AG10803 (cell line): ENCODE measurements around the gene PGF.

ENCODE experiments used
- DNase-seq: peaks from one replicate; pipeline ENCODE4 v3.0.0; 2010; ENCODE audit warnings: low read depth
- H3K4me3 ChIP-seq: 2 replicates; pipeline ENCODE4 v1.5.1; 2011; ENCODE audit warnings: mild to moderate bottlenecking, low read length, control low read depth
- TF ChIP-seq, protein P1 (sequence below): conservative IDR thresholded peaks from 2 replicates; pipeline ENCODE4 v1.5.1; 2011; ENCODE audit warnings: mild to moderate bottlenecking, low read length, control low read depth, inconsistent platforms

The PGF gene

DNA sequence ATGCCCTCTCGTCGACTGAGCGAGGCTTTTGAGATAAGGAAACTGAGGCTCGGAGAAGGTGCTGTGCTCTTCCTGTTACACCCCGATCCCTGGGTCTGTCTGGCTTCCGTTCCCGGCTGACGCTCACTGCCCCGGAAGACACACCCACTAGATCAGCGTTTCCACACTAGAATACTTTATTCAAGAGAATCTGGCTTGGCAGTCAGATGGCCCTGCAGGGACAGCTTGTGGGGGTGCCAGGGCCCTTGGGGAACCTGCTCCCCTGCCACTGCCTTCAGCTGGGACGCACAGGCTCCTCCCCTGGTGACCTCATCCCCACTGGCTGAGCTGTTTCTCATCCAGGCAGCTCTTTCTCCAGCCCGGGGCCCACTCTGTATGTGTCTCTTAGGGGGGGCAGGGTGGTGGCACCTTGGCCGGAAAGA is 13.7 kb downstream of the PGF start:
- TF ChIP-seq, protein P1, sequence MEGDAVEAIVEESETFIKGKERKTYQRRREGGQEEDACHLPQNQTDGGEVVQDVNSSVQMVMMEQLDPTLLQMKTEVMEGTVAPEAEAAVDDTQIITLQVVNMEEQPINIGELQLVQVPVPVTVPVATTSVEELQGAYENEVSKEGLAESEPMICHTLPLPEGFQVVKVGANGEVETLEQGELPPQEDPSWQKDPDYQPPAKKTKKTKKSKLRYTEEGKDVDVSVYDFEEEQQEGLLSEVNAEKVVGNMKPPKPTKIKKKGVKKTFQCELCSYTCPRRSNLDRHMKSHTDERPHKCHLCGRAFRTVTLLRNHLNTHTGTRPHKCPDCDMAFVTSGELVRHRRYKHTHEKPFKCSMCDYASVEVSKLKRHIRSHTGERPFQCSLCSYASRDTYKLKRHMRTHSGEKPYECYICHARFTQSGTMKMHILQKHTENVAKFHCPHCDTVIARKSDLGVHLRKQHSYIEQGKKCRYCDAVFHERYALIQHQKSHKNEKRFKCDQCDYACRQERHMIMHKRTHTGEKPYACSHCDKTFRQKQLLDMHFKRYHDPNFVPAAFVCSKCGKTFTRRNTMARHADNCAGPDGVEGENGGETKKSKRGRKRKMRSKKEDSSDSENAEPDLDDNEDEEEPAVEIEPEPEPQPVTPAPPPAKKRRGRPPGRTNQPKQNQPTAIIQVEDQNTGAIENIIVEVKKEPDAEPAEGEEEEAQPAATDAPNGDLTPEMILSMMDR = no peak
- peak; percentile 45 for DNase-seq
- H3K4me3 ChIP-seq = no peak overlapping the region

DNA sequence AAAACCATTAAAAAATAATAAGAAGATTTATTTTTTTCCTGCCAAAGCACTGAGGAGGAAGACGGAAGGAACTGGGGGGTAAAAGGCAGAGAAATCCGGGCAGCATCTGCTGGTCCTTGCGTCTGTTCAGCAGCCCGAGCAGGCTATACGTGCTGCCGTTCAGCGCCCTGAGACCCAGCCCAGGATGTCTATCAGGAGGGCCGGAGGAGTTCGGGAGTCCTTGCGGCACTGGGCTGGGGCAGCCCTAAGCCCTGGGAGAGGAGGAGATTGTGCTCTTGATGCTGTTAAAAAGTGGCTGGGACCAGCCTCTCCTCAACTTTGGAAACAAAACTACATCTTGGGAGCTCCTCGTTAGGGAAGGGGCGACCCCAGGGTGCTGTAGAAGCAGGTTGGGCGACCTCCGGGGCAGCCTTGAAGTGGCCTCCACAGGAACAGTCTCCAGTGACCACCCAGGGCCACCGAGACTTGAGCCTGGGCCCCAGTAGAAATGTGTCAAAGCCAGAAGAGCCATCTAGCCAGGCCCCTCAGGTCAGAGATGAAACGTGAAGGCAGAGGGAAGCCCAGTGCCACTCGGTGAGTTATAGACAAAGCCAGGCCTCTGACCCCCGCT is 14.3 kb downstream of the PGF start:
- H3K4me3 ChIP-seq = no peak overlapping the region
- TF ChIP-seq, protein P1 = no peak

DNA sequence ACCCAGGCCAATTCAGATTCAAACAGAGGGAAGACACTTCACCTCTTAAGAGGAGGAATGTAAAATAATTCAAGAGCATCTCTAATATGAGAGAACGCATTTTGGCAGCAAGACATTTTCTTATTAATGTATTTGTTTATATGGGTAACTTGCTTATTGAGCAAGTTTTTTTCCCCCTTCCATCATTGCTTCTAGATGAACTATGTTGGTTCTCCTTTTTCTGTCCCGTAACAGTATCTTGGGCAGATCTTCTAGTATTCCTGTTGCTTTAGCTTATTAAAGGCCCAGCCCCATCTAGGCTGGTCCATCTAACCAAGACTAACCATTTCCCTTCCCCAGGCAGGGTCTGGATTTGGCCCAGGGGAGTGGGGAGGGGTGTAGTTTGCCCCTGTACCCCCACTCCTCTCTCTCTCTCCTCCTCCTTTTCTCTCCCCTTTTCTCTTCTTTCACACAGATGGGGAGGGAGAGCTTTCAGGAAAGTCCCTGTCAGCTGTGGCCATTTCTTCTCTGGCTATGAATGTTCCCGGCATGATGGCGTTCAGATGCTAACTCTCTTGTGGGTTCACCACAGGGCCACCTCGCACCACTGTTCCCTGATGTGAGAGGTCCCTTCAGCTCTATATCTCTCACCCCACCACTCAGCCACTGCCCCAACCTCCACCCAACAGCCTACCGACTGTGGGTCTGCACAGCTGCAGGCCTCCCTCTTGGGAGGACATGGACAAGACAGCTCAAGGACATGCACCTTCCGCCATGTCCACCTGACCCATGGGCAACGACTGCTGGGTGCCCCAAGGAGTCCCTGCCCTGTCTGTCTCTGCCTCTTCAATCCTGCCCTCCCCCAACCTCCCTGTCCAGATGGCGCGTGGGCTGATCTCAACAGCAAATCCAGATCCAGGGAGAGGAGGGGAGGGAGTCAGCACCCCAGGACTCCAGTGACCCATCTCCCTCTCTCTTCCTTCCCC is 16.6 kb downstream of the PGF start:
- TF ChIP-seq, protein P1 = no peak
- DNase-seq = no peak
- no peak overlapping the region for H3K4me3 ChIP-seq

More for the DNA sequence above, 14.3 kb downstream of the PGF start:
- no peak for DNase-seq

DNA sequence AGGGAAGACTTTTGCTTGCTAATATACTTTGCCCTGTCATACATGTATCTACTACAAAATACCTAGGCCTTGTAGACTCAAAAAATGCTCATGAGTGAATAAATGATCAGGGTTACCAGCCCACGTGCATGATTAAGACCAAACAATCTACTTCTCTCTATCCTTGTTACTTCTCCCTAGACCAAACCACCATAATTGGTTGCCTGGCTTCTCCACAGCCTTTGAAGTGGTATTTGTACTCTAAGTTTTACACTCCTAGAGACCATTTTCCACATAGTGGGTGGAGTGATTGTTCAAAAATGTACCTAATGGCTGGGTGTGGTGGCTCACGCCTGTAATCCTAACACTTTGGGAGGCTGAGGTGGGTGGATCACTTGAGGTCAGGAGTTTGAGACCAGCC is 18.2 kb downstream of the PGF start:
- no peak overlapping the region for H3K4me3 ChIP-seq
- TF ChIP-seq, protein P1 = no peak
- DNase-seq = no peak

DNA sequence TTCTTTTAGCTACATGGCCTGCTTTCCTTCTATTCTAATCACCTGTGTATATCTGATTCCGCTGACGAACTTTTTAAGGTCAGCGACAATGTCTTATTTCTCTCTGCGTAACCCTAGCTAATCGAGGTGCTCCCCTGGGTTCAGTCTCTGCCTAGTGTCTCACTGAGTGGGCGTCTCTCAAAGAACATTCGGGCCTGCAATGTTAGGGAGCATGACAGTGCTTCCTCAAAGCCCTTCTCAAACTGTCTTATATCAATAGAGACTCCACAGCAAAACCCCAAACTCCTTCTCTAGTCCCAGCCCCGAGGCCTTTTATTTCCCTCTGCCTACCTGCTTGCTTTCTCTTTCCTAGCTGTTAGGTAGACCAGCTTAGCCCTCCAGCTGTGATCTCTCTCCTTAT is 18.7 kb downstream of the PGF start:
- no peak for DNase-seq
- TF ChIP-seq, protein P1 = no peak
- H3K4me3 ChIP-seq = no peak overlapping the region

DNA sequence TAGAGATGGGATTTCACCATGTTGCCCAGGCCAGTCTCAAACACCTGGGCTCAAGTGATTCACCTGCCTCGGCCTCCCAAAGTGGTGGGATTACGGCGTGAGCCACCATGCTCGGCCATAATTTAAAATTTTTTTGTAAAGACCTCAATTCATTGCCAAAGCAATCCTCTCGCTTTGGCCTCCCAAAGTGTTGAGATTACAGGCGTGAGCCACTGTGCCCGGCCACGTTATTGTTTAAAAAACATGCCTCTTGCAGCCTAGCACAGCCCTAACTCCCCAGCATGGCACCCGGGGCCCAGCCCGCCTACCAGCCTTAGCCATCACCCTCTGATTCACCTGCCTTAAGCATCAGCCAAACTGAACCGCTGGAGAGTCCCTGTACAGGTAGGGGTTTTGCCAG is 19.2 kb downstream of the PGF start:
- no peak for DNase-seq
- H3K4me3 ChIP-seq = no peak overlapping the region
- TF ChIP-seq, protein P1 = no peak

DNA sequence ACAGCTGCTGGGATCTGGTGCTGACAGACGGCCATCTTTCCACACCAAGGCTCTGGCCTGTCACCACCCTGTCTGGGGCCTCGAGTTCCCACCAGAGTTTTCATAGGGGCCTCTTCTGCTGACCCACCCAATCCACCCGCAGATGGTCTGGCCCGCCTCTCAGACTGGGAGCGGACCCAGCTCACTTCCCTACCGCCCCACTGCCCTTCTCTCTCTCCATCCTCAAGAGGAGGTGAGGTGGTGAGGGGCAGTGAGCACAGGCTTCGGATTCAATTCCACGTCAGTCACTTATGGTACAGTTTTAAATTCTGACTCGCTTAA is 20.1 kb downstream of the PGF start:
- no peak overlapping the region for H3K4me3 ChIP-seq
- no peak for DNase-seq
- TF ChIP-seq, protein P1 = no peak
